Colonic mucosa (tissue), 4 donors: Measurements from ENCODE around the gene RICTOR. TPM values are rescaled to one million over a fixed set of nuclear protein-coding genes. Genes with fewer than 3 reads are reported as not detected.

ENCODE experiments used
- DNase-seq: peaks from one replicate; pipeline ENCODE4 v3.0.0-alpha.2; 2020
- H3K27ac ChIP-seq: fragments of 200-600 bp; one replicate; pipeline ENCODE4 v1.8.0; 2021
- H3K27me3 ChIP-seq: fragments of 200-600 bp; one replicate; pipeline ENCODE4 v1.8.0; 2021
- H3K36me3 ChIP-seq: fragments of 200-600 bp; one replicate; pipeline ENCODE4 v1.8.0; 2021
- H3K4me1 ChIP-seq: fragments of 200-600 bp; one replicate; pipeline ENCODE4 v1.8.0; 2021; ENCODE audit warnings: mild to moderate bottlenecking
- H3K4me3 ChIP-seq: fragments of 200-600 bp; one replicate; pipeline ENCODE4 v1.8.0; 2021
- H3K9ac ChIP-seq, 2 donors: one replicate each; pipeline ENCODE4 v1.7.0; 2013; ENCODE audit warnings: control low read depth in 2 of 2, low read depth in 2 of 2, low read length in 2 of 2
- H3K9me3 ChIP-seq: fragments of 200-600 bp; one replicate; pipeline ENCODE4 v1.8.0; 2021
- CTCF ChIP-seq: fragments of 200-600 bp; IDR thresholded peaks from one replicate; pipeline ENCODE4 v1.8.0; 2022; ENCODE audit warnings: antibody characterized with exemption, mild to moderate bottlenecking
- intact Hi-C: fragments of 100-400 bp; cut with DNase I; formaldehyde crosslinking; loops from one replicate; pipeline ENCODE4 v1.14.1; 2022
- total RNA-seq, 2 donors: library from RNA; stranded (reverse); fragmentation: NEBNext Ultra II Directional in 1 of 2; extraction: Animal tissue kit (Norgen Biotek cat#: 25700) in 1 of 2; gene quantifications; one replicate each; pipeline ENCODE4 v1.2.1, GENCODE V29; 2021
- donor health status: healthy.
- donor health status: DM: no; HTN: no; CAD: no.
- donor health status: DM: no; HTN: no; CAD: no.

RICTOR gene
- total RNA-seq, 2 donors from 2014 or later: 15.1 to 32.9 TPM

- intact Hi-C loops: no loop called here
- no peaks in the 10 kb centered on the region for H3K27me3 ChIP-seq
- no peaks in the 10 kb centered on the region for H3K9me3 ChIP-seq
- H3K27ac ChIP-seq: no peak overlapping the region
- no peaks in the 10 kb centered on the region for H3K4me1 ChIP-seq
- DNase-seq: no peak
- H3K4me3 ChIP-seq: no peak overlapping the region
- H3K9ac ChIP-seq: no peak overlapping the region
- TF ChIP-seq CTCF: no peak
- H3K36me3 ChIP-seq: no peaks in the 10 kb centered on the region
Measured at GRCh38 chr5:39104221-39104620, 30.0 kb upstream of the RICTOR start.

- Histone ChIP-seq H3K36me3 (no peaks in the 10 kb centered on the region), H3K4me1 (no peaks in the 10 kb centered on the region), H3K27ac (no peak overlapping the region), H3K9ac (no peak overlapping the region), H3K4me3 (no peak overlapping the region), H3K9me3 (no peaks in the 10 kb centered on the region), H3K27me3 (no peaks in the 10 kb centered on the region)
- no peak for DNase-seq
- intact Hi-C loops: no loop called here
- TF ChIP-seq CTCF: no peak
Measured at GRCh38 chr5:39102684-39103155, 28.5 kb upstream of the RICTOR start.

GRCh38 chr5:39100851-39101396 is 26.7 kb upstream of the RICTOR start:
- DNase-seq: no peak

GRCh38 chr5:39100301-39100850 is 26.2 kb upstream of the RICTOR start:
- H3K4me1 ChIP-seq: no peaks in the 10 kb centered on the region
- no peak overlapping the region for H3K9ac ChIP-seq
- H3K27me3 ChIP-seq: no peaks in the 10 kb centered on the region
- H3K36me3 ChIP-seq: no peaks in the 10 kb centered on the region
- H3K4me3 ChIP-seq: no peak overlapping the region
- intact Hi-C loops: no loop called here
- no peak overlapping the region for H3K27ac ChIP-seq
- no peaks in the 10 kb centered on the region for H3K9me3 ChIP-seq
- no peak for DNase-seq
- no peak for TF ChIP-seq CTCF

More at GRCh38 chr5:39100851-39101396, 26.7 kb upstream of the RICTOR start:
- Histone ChIP-seq H3K9ac (no peak overlapping the region), H3K27ac (no peak overlapping the region), H3K4me1 (no peaks in the 10 kb centered on the region), H3K36me3 (no peaks in the 10 kb centered on the region), H3K27me3 (no peaks in the 10 kb centered on the region), H3K9me3 (no peaks in the 10 kb centered on the region), H3K4me3 (no peak overlapping the region)
- intact Hi-C loops: no loop called here
- no peak for TF ChIP-seq CTCF

GRCh38 chr5:39099831-39100230 is 25.6 kb upstream of the RICTOR start:
- Histone ChIP-seq H3K4me3 (no peak overlapping the region), H3K9ac (no peak overlapping the region), H3K36me3 (no peaks in the 10 kb centered on the region), H3K27ac (no peak overlapping the region), H3K27me3 (no peaks in the 10 kb centered on the region), H3K9me3 (no peaks in the 10 kb centered on the region), H3K4me1 (no peaks in the 10 kb centered on the region)
- no peak for DNase-seq
- TF ChIP-seq CTCF: no peak
- intact Hi-C loops: no loop called here
